PFSK-1 (cell line): ENCODE results near the gene MBD3L2.
A peak's percentile ranks its signal among the peaks of the same experiment; 100 is the strongest.

Experiments used
- FOXP2 ChIP-seq: optimal IDR thresholded peaks from 2 replicates; pipeline ENCODE3; 2011; ENCODE audit warnings: borderline replicate concordance, control low read depth, inconsistent platforms; ENCODE audit not compliant: insufficient read depth; ENCODE audit errors: extremely low read length, extremely low read depth
- POLR2AphosphoS5 ChIP-seq: IDR thresholded peaks from 2 replicates; pipeline ENCODE4 v1.6.1; 2012; ENCODE audit warnings: low read depth, mild to moderate bottlenecking, control low read depth, low read length, moderate library complexity
- REST ChIP-seq, 2 experiments: IDR thresholded peaks; 2 replicates each; pipeline versions ENCODE4 v1.6.1 to v1.8.0; 2011 to 2012; ENCODE audit warnings: low read depth in 2 of 2, low read length in 2 of 2, control low read depth in 1 of 2, inconsistent platforms in 1 of 2, mild to moderate bottlenecking in 1 of 2, moderate library complexity in 1 of 2; ENCODE audit not compliant: insufficient read depth in 1 of 2
- SIN3A ChIP-seq: IDR thresholded peaks from 2 replicates; pipeline ENCODE4 v1.6.1; 2012; ENCODE audit warnings: mild to moderate bottlenecking, low read length, moderate library complexity, borderline replicate concordance; ENCODE audit not compliant: insufficient read depth
- TAF1 ChIP-seq: IDR thresholded peaks from 2 replicates; pipeline ENCODE4 v1.6.1; 2012; ENCODE audit warnings: low read length, control low read depth, borderline replicate concordance; ENCODE audit not compliant: insufficient read depth

The MBD3L2 gene

GRCh38 chr19:7063764-7064418 lies 14.8 kb downstream of the MBD3L2 start:
- TF ChIP-seq FOXP2 (no peak), TAF1 (no peak), REST (IDR thresholded peaks at IDR 0.05; ENCODE audit: insufficient read depth in 1 of 2, low read depth in 2 of 2, low read length in 2 of 2) (no peak), POLR2AphosphoS5 (no peak), SIN3A (no peak)

- no peak for TF ChIP-seq REST (IDR thresholded peaks at IDR 0.05; ENCODE audit: insufficient read depth in 1 of 2, low read depth in 2 of 2, low read length in 2 of 2)
- no peak for TF ChIP-seq FOXP2
- no peak for TF ChIP-seq POLR2AphosphoS5
Measured at GRCh38 chr19:7067716-7068115, 18.6 kb downstream of the MBD3L2 start.

DNA sequence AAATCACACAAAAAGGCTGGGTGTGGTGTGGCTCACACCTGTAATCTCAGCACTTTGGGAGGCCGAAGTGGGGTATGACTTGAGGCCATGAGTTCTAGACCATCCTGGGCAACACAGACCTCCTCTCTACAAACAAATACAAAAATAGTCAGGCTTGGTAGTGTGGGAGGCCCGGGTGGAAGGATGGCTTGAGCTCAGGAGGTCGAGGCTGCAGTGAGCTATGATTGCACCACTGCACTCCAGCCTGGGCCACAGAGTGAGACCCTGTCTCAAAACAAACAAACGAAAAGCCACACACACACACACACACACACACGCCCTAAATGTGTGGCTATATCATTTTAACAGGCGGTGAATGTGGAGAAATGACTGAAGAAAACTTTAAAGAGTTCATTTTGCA lies 19.5 kb downstream of the MBD3L2 start:
- no peak for TF ChIP-seq FOXP2
- no peak for TF ChIP-seq SIN3A
- TF ChIP-seq POLR2AphosphoS5, result no peak

DNA sequence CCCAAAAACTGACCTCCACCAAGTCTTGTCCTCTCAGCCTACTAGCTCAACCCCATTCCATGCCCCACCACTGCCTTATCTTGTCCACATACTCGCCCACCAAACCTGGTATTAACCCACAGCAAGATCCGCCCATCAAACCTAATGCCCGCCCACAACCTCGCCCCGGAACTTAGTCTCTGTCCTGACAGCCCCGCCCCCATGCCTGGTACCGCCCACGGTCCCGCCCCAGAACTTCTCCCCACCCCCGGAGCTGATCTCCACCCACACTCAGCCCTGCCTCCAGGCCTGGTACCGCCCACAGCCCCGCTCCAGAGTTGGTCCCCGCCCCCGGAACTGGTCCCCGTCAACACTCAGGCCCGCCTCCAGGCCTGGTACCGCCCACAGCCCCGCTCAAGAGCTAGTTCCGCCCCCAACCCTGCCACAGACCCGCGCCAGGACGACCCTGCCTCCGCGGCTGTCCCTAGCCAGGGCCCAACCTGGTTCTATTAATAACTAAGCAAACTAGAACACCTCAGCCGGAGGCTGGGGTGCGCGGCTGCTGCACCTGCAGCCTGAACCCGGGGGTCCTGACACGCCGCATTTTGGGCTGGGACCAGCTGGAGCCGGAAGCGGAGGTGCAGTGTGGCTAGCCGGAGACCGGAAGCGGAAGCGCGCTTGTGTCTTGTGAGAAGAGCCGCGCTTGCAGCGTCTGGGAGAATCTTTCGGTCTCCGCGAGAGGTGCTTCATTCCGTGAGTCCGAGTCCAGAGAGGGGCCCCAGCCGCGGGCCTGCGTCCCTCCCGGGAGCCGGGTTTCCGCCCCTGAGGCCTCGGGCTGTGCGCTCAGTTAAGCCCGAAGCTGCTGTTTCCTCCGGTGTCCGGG lies 20.2 kb downstream of the MBD3L2 start, which contains the start of gene ZNF557:
Gene ZNF557, plus strand, starts transcription at position 662 of the 862 bp plus-strand sequence. CDS start 5,372 bp downstream, outside the sequence.
- TF ChIP-seq FOXP2, result peak; percentile 92
- TF ChIP-seq SIN3A, result peak; percentile 37; the same call in 1 of the 2 replicates
- 0 out of 2 replicates have a peak, but pooled peaks have one; percentile 54 for TF ChIP-seq TAF1
- TF ChIP-seq REST (IDR thresholded peaks at IDR 0.05; ENCODE audit: insufficient read depth in 1 of 2, low read depth in 2 of 2, low read length in 2 of 2), result peak in 1 of 2 experiments; percentile 15; a peak in 1 of 4 replicates
- TF ChIP-seq POLR2AphosphoS5, result peak; percentile 91

DNA sequence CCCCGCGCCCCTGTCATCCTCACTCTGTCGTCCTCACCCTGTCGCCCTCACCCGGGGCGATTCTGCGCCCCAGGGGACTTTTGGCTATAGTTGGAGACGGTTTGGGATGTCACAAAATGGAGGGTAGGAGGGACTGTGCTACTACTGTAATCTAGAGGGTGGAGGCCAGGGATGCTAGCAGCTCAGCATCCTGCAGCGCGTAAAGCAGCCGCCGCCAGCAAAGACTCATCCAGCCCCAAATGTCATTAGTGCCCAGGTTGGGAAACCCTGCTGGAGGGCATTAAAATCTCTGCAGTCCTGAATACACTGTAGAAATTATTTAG lies 20.7 kb downstream of the MBD3L2 start:
- TF ChIP-seq FOXP2 (no peak), REST (IDR thresholded peaks at IDR 0.05; ENCODE audit: insufficient read depth in 1 of 2, low read depth in 2 of 2, low read length in 2 of 2) (no peak), SIN3A (0 out of 2 replicates have a peak, but pooled peaks have one; percentile 11)
